Measurements from ENCODE around the gene CHST14. TPM values are rescaled to one million over a fixed set of nuclear protein-coding genes. Genes with fewer than 3 reads are reported as not detected.
A peak's percentile ranks its signal among the peaks of the same experiment; 100 is the strongest.

The CHST14 gene, protein sequence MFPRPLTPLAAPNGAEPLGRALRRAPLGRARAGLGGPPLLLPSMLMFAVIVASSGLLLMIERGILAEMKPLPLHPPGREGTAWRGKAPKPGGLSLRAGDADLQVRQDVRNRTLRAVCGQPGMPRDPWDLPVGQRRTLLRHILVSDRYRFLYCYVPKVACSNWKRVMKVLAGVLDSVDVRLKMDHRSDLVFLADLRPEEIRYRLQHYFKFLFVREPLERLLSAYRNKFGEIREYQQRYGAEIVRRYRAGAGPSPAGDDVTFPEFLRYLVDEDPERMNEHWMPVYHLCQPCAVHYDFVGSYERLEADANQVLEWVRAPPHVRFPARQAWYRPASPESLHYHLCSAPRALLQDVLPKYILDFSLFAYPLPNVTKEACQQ
- total RNA-seq (ENCODE audit: unreplicated experiment) = 3.9 TPM
- long read RNA-seq = 0 reads

DNA sequence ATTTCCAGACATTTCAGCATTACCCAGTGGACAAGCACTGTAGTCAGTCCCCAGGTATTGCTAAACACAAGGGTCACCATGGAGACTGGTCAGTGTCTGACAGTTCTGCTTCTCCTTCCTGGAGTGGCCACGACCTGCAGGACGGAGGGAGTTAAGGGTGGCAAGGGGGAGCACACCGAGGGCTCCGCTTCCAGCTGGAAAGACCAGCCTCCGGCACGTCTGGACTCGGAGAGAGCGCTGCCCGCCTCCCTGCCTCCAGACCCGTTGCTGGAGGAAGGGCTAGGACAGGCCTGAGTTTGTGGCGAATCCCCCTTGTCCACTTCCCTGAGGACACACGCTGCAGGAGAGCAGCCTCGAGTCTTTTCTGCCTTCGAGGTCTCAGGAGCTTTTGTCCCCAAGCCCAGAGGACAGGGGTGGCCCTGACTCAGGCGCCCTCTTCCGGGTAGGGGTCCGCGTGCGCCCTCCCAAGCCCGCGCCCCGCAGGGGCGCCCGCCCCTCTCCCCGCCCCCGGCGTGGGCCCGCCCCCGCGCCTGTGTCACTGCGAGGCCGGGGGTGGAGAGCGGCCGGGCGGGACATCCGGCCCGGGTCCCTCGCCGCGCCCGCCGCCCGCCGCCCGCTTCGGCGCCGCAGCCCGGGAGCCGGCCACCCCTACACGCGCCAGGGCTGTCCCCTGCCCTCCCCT lies at the start of gene CHST14:
Gene CHST14 (plus strand): TSS at position 562 of the 682 bp plus-strand sequence. CDS start 230 bp downstream, outside the sequence.
- Mint-ChIP-seq H3K4me1 (ENCODE audit: low read depth, unreplicated experiment) (peaks cover 11% of the 10 kb centered on the region), H3K9me3 (ENCODE audit: unreplicated experiment) (peaks cover 7% of the 10 kb centered on the region), H3K27ac (ENCODE audit: unreplicated experiment) (peak within 1 kb of the TSS; percentile 18), H3K27me3 (ENCODE audit: unreplicated experiment) (peaks cover 9% of the 10 kb centered on the region), H3K4me3 (ENCODE audit: unreplicated experiment) (peak within 1 kb of the TSS; percentile 81), H3K36me3 (ENCODE audit: unreplicated experiment) (no peaks in the 10 kb centered on the region)
- TF ChIP-seq, protein P1, sequence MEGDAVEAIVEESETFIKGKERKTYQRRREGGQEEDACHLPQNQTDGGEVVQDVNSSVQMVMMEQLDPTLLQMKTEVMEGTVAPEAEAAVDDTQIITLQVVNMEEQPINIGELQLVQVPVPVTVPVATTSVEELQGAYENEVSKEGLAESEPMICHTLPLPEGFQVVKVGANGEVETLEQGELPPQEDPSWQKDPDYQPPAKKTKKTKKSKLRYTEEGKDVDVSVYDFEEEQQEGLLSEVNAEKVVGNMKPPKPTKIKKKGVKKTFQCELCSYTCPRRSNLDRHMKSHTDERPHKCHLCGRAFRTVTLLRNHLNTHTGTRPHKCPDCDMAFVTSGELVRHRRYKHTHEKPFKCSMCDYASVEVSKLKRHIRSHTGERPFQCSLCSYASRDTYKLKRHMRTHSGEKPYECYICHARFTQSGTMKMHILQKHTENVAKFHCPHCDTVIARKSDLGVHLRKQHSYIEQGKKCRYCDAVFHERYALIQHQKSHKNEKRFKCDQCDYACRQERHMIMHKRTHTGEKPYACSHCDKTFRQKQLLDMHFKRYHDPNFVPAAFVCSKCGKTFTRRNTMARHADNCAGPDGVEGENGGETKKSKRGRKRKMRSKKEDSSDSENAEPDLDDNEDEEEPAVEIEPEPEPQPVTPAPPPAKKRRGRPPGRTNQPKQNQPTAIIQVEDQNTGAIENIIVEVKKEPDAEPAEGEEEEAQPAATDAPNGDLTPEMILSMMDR (IDR thresholded peaks at IDR 0.05; ENCODE audit: partially characterized antibody, unreplicated experiment) = no peak
- DNase-seq = peak; percentile 67

DNA sequence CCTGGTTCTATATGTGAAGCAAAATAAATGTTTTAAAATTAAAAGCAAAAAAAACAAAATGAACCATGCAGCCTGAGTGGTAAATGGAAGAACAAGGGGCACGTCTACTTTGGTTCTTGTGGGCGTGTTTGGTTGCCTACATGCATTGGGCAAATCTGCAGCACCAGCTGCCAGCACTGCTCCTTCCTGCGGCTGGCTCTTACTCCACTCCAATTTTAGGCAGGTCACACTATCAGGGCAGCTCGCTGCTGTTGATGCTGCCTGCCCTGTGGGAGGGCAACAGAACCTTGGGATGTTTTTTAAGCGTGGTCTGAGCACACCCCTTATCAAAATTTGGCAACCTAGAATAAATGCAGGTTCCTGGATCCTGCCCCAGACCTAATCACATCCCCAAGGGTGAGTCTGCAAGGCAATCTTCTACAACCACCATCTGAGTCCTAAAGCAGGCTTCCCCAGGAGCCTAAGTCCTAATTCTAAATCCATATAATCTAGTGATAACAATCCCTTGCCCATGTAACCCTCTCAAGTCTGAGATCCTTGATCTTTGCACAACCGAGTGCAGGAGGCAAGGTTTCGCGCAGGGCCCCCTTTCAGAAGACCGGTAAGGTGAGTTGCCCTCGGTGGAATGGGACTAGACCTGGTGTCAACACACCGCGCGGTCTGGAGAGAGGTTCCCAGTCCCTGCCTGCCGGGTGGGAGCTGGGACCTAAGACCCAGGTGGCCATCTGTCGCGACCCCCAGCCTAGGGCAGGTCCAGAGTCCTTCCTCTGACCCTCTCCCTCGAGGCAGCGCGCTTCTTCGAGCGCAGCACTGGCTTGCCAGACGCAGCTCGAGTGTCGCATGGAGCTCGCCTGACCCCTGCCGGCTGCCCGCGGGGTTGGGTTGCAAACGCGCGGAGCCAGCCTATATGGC lies 49.3 kb upstream of the CHST14 start:
- DNase-seq = peak; percentile 93
- TF ChIP-seq, protein P1 (IDR thresholded peaks at IDR 0.05; ENCODE audit: partially characterized antibody, unreplicated experiment) = peak; percentile 84
- no peak overlapping the region for H3K27ac Mint-ChIP-seq (ENCODE audit: unreplicated experiment)
- no peaks in the 10 kb centered on the region for H3K36me3 Mint-ChIP-seq (ENCODE audit: unreplicated experiment)
- H3K4me1 Mint-ChIP-seq (ENCODE audit: low read depth, unreplicated experiment) = peaks cover 4% of the 10 kb centered on the region
- no peaks in the 10 kb centered on the region for H3K27me3 Mint-ChIP-seq (ENCODE audit: unreplicated experiment)
- H3K9me3 Mint-ChIP-seq (ENCODE audit: unreplicated experiment) = peaks cover under 1% of the 10 kb centered on the region
- H3K4me3 Mint-ChIP-seq (ENCODE audit: unreplicated experiment) = peak overlapping the region; percentile 11

DNA sequence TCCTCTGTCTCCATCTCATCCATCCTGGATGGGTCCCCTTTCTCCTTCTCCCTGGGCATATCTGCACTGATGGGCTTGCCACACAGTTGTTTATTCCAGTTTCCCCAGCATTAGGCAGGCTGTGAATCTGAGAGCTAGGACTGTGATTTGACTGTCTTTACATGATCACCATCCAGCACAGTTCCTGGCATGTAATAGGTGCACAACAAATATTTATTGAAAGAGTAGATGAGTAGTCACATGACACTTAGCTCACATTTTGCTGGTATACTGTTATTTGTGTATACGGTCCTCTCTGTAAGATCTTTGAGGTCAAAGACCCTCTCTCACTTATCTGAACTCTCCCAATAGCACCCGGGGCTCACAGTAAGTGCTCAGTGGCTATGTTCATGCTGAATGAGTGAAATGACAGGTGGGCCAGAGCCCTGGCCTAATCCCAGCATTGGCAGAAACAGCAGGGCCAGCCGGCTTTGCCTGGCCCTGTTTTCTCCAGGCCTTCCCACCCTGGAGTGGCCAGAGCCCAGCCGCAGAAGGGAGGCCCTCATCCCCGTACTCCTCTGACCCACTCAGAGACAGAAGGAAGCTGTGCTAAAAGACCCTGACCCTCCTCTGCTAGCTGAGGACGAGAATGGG lies 46.2 kb upstream of the CHST14 start:
- Mint-ChIP-seq H3K4me1 (ENCODE audit: low read depth, unreplicated experiment) (peaks cover 9% of the 10 kb centered on the region), H3K27me3 (ENCODE audit: unreplicated experiment) (peaks cover 3% of the 10 kb centered on the region), H3K27ac (ENCODE audit: unreplicated experiment) (no peak overlapping the region), H3K4me3 (ENCODE audit: unreplicated experiment) (no peak overlapping the region), H3K9me3 (ENCODE audit: unreplicated experiment) (peaks cover 1% of the 10 kb centered on the region), H3K36me3 (ENCODE audit: unreplicated experiment) (no peaks in the 10 kb centered on the region)
- TF ChIP-seq, protein P1 (IDR thresholded peaks at IDR 0.05; ENCODE audit: partially characterized antibody, unreplicated experiment) = no peak
- DNase-seq = no peak

DNA sequence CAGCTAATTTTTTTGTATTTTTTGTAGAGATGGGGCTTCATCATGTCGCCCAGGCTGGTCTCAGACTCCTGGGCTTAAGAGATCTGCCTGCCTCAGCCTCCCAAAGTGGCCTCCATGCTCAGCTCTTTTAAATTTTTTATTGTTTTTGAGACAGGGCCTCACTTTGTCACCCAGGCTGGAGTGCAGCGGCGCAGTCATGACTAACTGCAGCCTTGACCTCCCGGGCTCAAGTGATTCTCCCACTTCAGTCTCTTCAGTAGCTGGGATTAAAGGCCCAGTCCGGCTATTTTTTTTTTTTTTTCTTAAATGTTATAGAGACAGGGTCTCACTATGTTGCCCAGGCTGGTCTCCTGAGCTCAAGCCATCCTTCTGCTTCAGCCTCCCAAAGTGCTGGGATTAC lies 45.1 kb upstream of the CHST14 start:
- H3K27me3 Mint-ChIP-seq (ENCODE audit: unreplicated experiment) = peaks cover 5% of the 10 kb centered on the region
- H3K4me1 Mint-ChIP-seq (ENCODE audit: low read depth, unreplicated experiment) = peaks cover 12% of the 10 kb centered on the region
- H3K4me3 Mint-ChIP-seq (ENCODE audit: unreplicated experiment) = no peak overlapping the region
- no peak for DNase-seq
- H3K9me3 Mint-ChIP-seq (ENCODE audit: unreplicated experiment) = peaks cover 4% of the 10 kb centered on the region
- H3K36me3 Mint-ChIP-seq (ENCODE audit: unreplicated experiment) = no peaks in the 10 kb centered on the region
- TF ChIP-seq, protein P1 (IDR thresholded peaks at IDR 0.05; ENCODE audit: partially characterized antibody, unreplicated experiment) = no peak
- H3K27ac Mint-ChIP-seq (ENCODE audit: unreplicated experiment) = no peak overlapping the region
